GM12874 (cell line): ENCODE results near the gene KLHL3.
A peak's percentile ranks its signal among the peaks of the same experiment; 100 is the strongest.

Experiments
- TF ChIP-seq, protein P1 (sequence below): IDR thresholded peaks from 2 replicates; pipeline ENCODE4 v1.5.1; 2011; ENCODE audit warnings: low read depth, mild to moderate bottlenecking, control low read depth, low read length, moderate library complexity; ENCODE audit not compliant: insufficient read depth

KLHL3 gene

DNA sequence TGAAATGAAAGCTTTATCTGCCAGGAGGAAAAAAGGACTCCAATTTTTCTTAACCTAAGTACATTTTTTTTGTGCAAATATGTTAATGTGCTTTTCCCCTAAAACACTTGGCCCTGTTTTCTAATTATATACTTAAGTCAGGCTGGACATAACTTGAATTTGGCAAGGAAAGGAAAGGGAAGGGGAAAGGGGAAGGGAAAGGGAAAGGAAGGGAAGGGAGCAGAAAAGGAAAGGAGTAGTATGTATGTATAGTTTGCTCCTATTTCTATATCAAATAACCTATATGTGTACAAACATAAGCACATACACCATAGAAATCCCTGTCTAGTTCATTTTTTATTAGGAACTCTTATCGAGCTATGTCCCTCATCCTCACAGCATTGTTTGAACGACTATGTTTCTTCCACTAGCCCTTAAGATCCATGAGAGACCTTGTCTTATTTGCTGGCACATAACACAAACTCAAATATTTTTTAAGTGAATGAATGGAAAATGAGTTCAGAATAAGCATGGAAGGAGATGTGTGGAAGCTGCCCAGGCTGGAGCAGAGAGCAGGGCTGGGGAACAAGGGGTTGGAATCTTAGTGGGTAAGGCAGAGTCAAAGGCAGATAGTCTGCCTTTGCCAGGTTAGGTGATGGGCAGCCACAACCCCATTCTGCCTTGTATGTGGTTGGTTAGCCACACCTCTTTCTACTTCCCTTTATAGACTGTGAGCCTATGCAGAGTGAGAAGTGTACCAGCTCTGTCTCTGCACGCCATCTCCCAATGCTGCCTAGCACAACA is 70.0 kb downstream of the KLHL3 start:
- TF ChIP-seq, protein P1, sequence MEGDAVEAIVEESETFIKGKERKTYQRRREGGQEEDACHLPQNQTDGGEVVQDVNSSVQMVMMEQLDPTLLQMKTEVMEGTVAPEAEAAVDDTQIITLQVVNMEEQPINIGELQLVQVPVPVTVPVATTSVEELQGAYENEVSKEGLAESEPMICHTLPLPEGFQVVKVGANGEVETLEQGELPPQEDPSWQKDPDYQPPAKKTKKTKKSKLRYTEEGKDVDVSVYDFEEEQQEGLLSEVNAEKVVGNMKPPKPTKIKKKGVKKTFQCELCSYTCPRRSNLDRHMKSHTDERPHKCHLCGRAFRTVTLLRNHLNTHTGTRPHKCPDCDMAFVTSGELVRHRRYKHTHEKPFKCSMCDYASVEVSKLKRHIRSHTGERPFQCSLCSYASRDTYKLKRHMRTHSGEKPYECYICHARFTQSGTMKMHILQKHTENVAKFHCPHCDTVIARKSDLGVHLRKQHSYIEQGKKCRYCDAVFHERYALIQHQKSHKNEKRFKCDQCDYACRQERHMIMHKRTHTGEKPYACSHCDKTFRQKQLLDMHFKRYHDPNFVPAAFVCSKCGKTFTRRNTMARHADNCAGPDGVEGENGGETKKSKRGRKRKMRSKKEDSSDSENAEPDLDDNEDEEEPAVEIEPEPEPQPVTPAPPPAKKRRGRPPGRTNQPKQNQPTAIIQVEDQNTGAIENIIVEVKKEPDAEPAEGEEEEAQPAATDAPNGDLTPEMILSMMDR = no peak

DNA sequence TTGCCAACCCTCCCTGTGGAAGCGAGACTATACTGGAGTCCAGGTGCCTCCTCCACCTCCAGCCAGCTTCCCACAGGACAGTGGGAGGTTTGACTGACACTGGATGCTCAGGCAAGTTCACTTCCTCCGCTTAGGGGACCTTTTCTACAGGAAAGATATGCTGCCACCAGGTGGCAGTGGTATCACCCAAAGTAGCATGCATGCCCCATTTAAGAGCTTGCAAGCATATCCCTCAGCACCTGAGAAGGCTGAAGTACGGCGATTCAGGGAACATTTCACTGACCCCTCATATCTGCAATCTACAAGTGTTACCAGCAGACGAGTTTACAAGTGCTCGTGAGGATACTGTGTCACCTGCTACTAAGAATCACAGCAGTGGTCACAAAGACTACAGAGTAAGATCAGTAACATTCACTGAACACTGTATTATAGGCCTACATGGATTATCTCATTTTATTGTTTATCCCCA is 75.5 kb downstream of the KLHL3 start:
- TF ChIP-seq, protein P1 = peak; percentile 77

DNA sequence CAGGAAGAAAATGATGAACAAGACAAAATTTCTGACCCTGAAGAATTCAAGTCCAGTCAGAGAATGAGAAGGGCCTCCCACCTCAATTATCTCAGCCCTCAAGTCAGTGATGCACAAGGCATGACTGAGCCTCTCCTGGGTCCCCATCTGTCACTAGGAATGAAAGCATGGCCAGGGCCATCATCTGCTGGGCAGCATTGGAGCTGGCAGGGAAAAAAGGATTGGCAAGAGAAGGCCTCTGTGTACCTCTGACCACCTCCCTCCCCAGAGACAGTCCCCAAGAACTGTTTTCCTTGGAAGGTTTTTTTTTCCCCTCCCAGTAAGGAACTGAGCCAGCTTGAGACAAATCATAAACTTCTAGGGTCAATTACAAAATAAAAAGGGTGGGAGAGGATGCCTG is 76.7 kb downstream of the KLHL3 start:
- TF ChIP-seq, protein P1 = no peak

DNA sequence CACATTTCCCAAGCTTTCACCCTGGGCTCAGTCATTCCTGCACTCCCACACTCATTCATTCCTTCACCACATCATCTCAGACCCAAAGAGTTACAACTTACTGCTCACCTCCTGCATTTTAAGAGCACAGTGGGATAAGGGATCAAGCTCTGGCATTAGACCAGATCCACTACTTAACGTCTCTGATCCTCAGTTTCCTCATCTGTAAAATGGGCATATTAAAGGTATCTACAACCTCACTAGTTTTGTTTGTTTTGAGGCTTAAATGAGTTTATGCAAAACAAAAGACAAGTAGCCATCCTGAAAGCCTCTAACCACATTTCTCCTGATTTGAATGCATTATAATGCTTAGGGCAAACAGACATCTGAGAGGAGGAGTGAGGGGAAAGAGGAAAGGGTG is 77.6 kb downstream of the KLHL3 start:
- TF ChIP-seq, protein P1 = no peak

DNA sequence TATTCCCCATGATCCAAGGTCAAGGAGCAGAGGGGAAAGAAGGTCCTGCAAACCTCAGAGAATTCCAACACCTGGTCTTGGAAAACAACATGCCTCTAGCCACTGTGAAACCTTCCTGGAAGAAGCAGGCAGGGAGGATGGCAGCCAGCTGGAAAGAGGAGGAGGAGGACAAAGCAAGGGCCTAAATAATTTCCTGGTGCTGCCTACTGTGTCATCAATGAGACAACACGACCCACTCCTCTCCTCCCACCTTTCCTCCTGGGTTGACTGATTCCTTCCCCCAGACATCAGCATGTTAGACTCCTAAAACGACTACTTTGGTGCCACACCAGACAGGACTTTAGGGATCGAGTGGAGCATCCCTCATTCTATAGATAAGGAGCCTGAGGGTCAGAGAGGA is 78.8 kb downstream of the KLHL3 start:
- TF ChIP-seq, protein P1 = no peak

DNA sequence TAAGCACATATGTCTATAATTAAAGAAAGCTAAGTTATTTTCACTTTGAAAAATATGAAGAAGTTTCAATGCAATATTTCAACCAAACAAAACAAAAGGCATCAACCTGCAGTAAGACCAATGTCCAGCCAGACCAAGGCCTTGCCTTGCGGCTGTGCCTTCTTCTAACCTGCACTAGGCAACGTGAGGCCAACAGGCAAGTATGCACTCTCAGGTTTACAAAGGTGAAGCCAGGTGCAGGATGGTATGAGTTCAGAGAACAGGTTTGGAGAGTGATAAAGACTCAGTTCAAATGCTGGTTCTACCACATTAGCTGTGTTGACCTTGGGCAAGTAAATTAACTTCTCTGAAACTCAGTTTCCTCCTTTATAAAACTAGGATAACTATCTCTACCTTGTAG is 79.3 kb downstream of the KLHL3 start:
- TF ChIP-seq, protein P1 = no peak

DNA sequence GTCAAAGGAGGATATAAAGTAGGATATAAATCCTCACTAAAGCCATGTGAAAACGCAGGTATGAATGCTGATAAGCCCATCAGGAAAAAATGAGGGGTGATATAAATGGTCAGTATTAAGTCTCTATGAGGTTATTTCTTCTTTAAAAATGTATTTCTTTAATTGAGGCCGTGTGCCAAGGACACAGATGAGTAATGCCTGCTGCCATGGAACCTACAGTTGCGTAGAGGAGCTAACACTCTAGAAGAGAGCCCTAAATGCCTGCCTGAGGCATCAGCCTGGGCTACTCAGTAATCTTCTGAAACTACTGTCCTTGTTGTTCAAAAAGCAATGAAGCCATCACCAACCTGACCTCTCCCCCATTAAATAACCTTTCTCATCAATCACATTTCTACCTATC is 84.9 kb downstream of the KLHL3 start:
- TF ChIP-seq, protein P1 = no peak
